ENCODE results near the gene APOL3. TPM values are rescaled to one million over a fixed set of nuclear protein-coding genes. Genes with fewer than 3 reads are reported as not detected.

The APOL3 gene
- total and polyA plus RNA-seq, 9 donors, result 15.4 to 62.1 (median 19.4) TPM

DNA sequence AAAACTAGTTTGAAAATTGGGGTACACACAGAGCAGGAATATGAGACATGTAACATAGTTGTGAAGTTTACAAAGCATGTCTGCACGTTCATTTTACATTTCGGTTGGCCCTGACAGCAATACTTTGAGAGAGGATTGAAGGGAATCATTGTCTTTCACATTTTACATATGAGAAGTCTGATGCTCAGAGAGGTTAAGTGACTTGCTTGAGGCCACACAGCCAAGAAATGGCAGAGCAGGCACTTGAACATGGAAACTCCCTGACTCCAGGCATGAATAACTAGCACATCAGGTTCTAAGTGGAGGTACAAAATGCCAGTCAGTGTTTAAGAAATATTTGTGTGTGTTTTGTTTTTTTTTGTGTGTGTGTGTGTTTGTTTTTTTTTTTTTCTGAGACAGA lies 53.6 kb downstream of the APOL3 start:
- DNase-seq, result no peak
- TF ChIP-seq POLR2A (IDR thresholded peaks at IDR 0.05), result no peak
- TF ChIP-seq, protein P1, sequence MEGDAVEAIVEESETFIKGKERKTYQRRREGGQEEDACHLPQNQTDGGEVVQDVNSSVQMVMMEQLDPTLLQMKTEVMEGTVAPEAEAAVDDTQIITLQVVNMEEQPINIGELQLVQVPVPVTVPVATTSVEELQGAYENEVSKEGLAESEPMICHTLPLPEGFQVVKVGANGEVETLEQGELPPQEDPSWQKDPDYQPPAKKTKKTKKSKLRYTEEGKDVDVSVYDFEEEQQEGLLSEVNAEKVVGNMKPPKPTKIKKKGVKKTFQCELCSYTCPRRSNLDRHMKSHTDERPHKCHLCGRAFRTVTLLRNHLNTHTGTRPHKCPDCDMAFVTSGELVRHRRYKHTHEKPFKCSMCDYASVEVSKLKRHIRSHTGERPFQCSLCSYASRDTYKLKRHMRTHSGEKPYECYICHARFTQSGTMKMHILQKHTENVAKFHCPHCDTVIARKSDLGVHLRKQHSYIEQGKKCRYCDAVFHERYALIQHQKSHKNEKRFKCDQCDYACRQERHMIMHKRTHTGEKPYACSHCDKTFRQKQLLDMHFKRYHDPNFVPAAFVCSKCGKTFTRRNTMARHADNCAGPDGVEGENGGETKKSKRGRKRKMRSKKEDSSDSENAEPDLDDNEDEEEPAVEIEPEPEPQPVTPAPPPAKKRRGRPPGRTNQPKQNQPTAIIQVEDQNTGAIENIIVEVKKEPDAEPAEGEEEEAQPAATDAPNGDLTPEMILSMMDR (IDR thresholded peaks at IDR 0.05), result no peak
- TF ChIP-seq EP300 (IDR thresholded peaks at IDR 0.05), result no peak
- no peaks in the 10 kb centered on the region for H3K27me3 ChIP-seq
- no peaks in the 10 kb centered on the region for H3K36me3 ChIP-seq
- H3K9me3 ChIP-seq, result no peaks in the 10 kb centered on the region
- no peak overlapping the region for H3K4me3 ChIP-seq
- H3K27ac ChIP-seq, result no peak overlapping the region
- WGBS, 3 donors, result 83 to 88% (median 87%) methylated on average over 2 of the region's 2 CpGs
- intact Hi-C loops (cut with DNase I), result no loop called here
- peaks cover 6% of the 10 kb centered on the region for H3K4me1 ChIP-seq (ENCODE audit: insufficient read depth)

DNA sequence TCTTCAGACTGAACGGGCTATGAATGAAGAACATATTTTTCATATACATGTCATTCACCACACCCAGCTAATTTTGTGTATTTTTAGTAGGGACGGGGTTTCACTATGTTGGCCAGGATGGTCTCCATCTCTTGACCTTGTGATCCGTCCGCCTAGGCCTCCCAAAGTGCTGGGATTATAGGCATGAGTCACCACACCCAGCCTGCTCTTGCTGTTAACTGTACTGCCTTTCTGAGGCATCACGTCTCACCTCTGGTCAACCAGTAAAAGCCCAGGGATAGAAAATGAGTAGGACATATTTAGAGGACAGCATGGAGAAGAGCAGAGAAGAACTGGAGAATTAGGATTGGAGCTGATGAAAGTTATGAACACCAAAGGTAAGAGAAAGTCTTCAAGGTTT lies 55.6 kb downstream of the APOL3 start:
- no peaks in the 10 kb centered on the region for H3K9me3 ChIP-seq
- intact Hi-C loops (cut with DNase I), result no loop called here
- H3K4me3 ChIP-seq, result no peak overlapping the region
- no peak for TF ChIP-seq POLR2A (IDR thresholded peaks at IDR 0.05)
- TF ChIP-seq EP300 (IDR thresholded peaks at IDR 0.05), result no peak
- TF ChIP-seq, protein P1 (IDR thresholded peaks at IDR 0.05), result no peak
- no peak overlapping the region for H3K27ac ChIP-seq
- no peaks in the 10 kb centered on the region for H3K4me1 ChIP-seq (ENCODE audit: insufficient read depth)
- H3K36me3 ChIP-seq, result no peaks in the 10 kb centered on the region
- no peak for DNase-seq
- H3K27me3 ChIP-seq, result no peaks in the 10 kb centered on the region
- 72 to 84% (median 78%) methylated on average over 5 of the region's 5 CpGs for WGBS, 3 donors

DNA sequence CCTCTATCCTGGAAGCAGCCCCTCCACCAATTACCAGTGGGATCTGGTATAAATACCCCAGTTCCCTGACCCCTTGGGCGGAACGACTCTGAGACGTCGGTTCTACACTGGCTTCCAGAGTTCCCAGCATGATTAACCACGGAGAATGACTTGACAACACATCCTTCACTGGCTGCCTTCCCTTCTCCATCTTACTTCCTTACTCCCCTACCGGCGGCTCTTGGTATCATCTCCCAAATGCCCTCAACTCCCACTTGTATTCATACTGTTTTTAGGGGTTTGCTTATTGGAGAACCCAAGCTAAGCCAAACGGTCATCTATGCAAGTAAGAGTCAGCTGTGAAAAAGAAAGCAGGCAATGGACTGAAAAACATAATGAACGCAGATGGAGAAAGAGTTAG lies 56.1 kb downstream of the APOL3 start:
- Histone ChIP-seq H3K27me3 (no peaks in the 10 kb centered on the region), H3K36me3 (no peaks in the 10 kb centered on the region), H3K27ac (no peak overlapping the region), H3K4me1 (ENCODE audit: insufficient read depth) (no peaks in the 10 kb centered on the region), H3K9me3 (no peaks in the 10 kb centered on the region), H3K4me3 (no peak overlapping the region)
- TF ChIP-seq, protein P1 (IDR thresholded peaks at IDR 0.05), result no peak
- TF ChIP-seq EP300 (IDR thresholded peaks at IDR 0.05) (no peak), POLR2A (IDR thresholded peaks at IDR 0.05) (no peak)
- no peak for DNase-seq
- 72 to 75% (median 74%) methylated on average over 9 of the region's 9 CpGs for WGBS, 3 donors
- intact Hi-C loops (cut with DNase I), result no loop called here

DNA sequence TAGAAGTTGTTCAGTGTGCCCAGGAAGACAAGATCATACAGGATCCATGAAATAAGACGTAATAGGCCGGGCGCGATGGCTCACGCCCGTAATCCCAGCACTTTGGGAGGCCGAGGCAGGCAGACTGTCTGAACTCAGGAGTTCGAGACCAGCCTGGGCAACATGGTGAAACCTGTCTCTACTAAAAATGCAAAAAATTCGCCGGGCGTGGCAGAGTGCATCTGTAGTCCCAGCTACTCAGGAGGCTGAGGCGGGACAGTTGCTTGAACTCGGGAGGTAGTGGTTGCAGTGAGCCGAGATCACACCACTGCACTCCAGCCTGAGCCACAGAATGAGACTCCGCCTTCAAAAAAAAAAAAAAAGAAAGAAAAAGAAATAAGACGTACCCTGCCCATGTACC lies 56.7 kb downstream of the APOL3 start:
- Histone ChIP-seq H3K9me3 (no peaks in the 10 kb centered on the region), H3K4me3 (no peak overlapping the region), H3K4me1 (ENCODE audit: insufficient read depth) (no peaks in the 10 kb centered on the region), H3K27me3 (no peaks in the 10 kb centered on the region), H3K27ac (no peak overlapping the region), H3K36me3 (no peaks in the 10 kb centered on the region)
- WGBS, 3 donors, result 81 to 92% (median 91%) methylated on average over 16 of the region's 16 CpGs
- intact Hi-C loops (cut with DNase I), result no loop called here
- DNase-seq, result peak in 1 of 5 donors; percentile 3
- TF ChIP-seq, protein P1 (IDR thresholded peaks at IDR 0.05), result no peak
- TF ChIP-seq EP300 (IDR thresholded peaks at IDR 0.05) (no peak), POLR2A (IDR thresholded peaks at IDR 0.05) (no peak)

DNA sequence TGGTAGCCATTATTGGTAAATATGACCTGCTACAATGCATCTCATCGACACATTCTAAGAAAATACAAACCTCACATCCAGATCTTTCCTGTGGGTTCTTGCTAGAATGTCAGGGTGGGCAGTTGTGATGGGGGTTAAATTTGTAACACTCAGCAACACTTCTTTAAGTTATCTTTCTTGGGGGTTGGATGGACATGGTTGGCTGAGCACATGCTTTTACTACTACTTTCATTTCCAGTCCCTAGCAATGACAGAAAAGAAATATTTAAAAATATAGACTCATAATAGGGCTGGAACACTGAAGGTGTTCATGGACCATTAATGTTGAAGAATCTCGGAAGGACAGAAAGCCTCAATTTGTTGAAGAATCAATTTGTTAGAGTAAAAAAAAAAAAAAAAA lies 57.6 kb downstream of the APOL3 start:
- Histone ChIP-seq H3K27me3 (no peaks in the 10 kb centered on the region), H3K4me3 (no peak overlapping the region), H3K4me1 (ENCODE audit: insufficient read depth) (no peaks in the 10 kb centered on the region), H3K27ac (no peak overlapping the region), H3K9me3 (no peaks in the 10 kb centered on the region), H3K36me3 (no peaks in the 10 kb centered on the region)
- DNase-seq, result no peak
- TF ChIP-seq EP300 (IDR thresholded peaks at IDR 0.05) (no peak), POLR2A (IDR thresholded peaks at IDR 0.05) (no peak)
- TF ChIP-seq, protein P1 (IDR thresholded peaks at IDR 0.05), result no peak
- WGBS, 3 donors, result 87 to 97% (median 89%) methylated on average over 2 of the region's 2 CpGs
- intact Hi-C loops (cut with DNase I), result no loop called here

Data from ovary (tissue), 9 donors.